ENCODE results near the gene PHC2.

The PHC2 gene

DNA sequence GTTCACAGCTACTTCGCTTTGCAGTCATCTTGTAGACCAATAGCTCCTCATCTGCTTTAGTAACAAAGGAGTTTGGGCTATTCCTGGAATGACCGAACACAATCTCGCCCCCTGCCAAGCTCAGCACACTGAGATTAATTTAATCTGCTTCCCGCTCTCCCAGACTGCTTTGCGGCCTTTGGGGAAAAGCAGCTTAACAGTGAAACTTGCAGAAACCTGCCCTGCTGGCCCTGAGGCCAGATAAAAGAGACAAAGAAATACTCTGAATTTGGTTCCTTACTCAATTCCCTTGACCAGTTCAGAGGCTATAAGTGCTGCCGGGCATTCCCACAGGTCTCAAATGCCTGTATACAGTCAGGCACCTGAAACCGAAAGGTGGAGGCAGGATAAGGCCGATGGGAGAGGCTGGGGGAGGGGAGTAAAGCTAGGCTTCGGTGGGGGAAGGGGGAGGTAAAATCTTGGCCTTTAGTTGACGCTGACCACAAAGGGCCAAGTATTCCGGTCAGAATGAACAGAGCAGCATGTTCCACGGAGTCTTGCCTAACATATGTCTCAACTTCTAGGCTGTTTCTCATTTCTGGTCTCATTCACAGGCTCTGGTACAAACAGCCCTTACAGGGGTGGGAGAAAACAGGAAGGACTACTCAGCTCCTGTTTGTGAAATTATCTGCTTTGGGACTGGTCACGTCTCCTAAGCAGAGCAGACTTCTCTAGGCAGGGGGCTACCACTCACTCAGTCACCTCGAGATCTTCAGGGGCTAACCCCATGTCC is 92.3 kb downstream of the PHC2 start:
- in situ Hi-C loops (cut with MboI; ENCODE audit: low sequenced_read_pairs), result no loop called here

- in situ Hi-C loops (cut with MboI; ENCODE audit: low sequenced_read_pairs), result no loop called here
Measured at GRCh38 chr1:33338048-33338439, 92.9 kb downstream of the PHC2 start.

DNA sequence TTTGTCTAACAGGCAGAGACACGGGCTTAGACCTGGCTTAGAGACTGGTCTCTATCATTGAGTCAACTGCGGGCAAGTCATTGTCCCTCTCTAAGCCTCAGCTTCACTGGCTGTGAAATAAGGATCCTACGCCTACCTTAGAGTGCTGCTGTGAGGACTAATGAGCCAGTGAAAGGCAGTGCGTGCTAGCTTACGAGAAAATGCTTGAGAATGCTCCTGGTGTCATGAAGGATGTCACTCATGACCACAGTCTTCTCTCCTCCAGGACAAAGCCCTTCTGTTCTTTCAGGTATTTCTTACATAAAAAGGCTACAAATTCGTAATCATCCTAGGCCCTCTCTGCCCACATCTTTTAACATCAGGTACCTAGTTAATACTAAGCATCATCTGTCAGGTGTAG is 93.5 kb downstream of the PHC2 start:
- in situ Hi-C loops (cut with MboI; ENCODE audit: low sequenced_read_pairs), result no loop called here

GRCh38 chr1:33336580-33336979 is 94.3 kb downstream of the PHC2 start:
- in situ Hi-C loops (cut with MboI; ENCODE audit: low sequenced_read_pairs), result no loop called here

DNA sequence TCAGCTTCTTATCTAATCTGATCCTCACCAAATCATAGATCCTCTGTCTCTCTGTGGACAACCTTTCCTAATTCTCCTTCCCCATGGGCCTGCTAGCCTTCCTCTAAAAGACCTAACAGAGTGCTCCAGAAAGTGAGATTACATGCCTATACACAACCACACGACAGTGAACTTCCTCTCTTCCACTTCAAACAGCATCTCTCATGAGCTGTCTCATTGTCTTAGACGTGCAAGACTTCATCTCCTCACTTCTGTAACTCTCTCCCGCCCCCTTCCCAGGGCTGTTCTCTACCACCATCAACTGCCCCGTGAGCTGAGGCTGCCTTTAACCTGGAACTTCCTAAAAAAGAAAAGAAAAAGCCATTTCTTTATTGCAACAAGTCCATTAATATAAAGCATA is 95.9 kb downstream of the PHC2 start:
- in situ Hi-C loops (cut with MboI; ENCODE audit: low sequenced_read_pairs), result no loop called here

- in situ Hi-C loops (cut with MboI; ENCODE audit: low sequenced_read_pairs), result no loop called here
Measured at GRCh38 chr1:33334081-33334552, 96.8 kb downstream of the PHC2 start.

GRCh38 chr1:33332881-33333280 is 98.0 kb downstream of the PHC2 start:
- in situ Hi-C loops (cut with MboI; ENCODE audit: low sequenced_read_pairs), result no loop called here

DNA sequence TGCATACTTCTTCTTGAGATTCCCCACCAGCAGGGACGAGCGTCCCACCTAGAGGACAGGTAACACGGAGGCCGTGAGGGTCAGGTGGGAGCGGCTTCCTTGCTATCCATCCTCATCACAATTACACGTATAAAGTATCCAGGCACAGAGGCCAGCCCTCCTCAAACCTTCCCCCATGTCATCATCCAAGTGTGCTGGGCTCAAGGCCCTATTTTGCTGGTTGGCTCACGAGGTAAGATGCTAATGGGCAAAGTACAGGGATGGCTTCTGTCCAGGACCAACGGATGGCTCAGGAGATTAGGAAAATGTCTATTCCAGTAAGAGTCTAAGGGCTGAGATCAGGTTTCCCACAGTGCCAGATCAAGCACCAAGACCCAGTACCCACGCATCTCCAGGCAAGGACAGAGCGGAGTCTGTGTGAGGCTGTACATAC is 98.5 kb downstream of the PHC2 start:
- in situ Hi-C loops (cut with MboI; ENCODE audit: low sequenced_read_pairs), result no loop called here

DNA sequence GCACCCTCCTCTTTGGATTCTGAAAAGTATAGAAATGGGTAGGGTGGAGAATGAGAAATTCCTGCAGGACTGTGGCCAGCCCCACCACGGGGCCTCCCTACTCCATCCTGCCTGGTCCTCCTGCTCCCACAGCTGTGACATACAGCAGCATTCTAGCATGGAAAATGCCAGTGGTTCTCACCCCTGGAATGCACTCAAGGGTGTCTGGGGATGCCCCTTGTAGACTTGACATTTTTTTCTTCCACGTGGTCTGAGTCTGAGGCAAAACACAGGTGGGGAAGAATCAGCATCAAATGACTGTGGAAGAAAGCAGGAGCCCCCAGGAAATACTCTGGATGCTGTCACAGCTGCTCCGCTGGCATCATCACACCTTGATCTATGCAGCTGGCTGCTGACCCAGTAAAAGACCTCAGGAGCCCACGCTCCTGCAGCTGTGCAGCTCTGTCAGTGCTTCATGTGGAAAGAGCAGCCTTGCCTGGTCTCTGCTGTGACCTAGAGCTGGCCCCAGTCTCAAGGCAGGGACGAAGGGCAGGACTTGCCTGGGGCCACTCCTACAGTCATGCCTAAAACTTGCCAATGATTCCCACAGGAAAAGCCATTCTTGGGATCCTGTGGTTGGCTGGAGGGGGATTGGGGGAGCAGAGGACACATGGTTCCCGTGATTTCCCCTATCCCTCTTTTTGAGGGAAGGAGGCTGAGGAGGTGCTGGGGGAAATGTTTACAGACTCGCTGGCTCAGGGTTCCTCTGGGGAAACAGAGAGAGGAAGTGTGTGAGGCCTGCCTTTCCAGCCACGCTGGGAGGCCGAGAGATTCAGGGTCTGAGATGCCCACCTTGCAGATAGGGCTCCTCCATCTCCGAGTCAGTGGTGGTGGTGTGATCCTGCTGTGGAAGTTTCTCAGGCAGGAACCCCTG is 99.2 kb downstream of the PHC2 start:
- in situ Hi-C loops (cut with MboI; ENCODE audit: low sequenced_read_pairs), result no loop called here

- in situ Hi-C loops (cut with MboI; ENCODE audit: low sequenced_read_pairs), result no loop called here
Measured at GRCh38 chr1:33330906-33331305, 100.0 kb downstream of the PHC2 start.

- in situ Hi-C loops (cut with MboI; ENCODE audit: low sequenced_read_pairs), result no loop called here
Measured at GRCh38 chr1:33330361-33330890, 100.5 kb downstream of the PHC2 start.

DNA sequence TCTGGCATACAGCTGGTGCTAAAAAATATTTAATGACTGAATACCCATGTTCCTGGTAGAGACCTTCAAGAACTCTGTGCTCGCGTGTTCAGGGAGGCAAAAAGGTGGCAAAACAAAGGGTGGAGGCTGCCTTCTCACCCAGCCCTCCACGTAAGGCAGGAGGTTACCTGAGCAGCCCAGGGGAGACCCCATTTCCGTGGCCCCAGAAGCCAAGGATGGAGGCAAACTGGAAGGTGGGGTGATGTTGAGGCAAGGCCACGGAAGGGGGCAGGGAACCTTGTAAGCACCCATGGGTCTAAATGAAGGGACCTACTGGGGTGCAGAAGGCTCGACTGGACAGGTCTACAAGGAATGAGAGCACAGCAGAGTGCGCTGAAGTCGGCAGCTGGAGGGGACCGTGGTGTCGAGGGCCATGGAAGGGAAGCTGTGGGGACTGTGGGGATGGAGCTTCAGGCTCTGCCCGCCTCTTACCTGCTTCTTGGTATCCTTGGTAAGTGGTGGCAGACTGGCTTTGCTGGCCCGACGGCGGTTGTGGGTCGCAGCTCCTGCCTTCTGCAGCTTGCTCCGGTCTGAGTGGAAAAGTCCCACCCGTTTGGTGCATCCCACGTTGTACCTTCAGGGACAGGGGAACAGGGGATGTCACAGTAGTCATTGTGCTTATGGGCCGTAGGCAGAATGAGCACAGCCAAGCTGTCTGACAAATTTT is 101.1 kb downstream of the PHC2 start:
- in situ Hi-C loops (cut with MboI; ENCODE audit: low sequenced_read_pairs), result no loop called here

DNA sequence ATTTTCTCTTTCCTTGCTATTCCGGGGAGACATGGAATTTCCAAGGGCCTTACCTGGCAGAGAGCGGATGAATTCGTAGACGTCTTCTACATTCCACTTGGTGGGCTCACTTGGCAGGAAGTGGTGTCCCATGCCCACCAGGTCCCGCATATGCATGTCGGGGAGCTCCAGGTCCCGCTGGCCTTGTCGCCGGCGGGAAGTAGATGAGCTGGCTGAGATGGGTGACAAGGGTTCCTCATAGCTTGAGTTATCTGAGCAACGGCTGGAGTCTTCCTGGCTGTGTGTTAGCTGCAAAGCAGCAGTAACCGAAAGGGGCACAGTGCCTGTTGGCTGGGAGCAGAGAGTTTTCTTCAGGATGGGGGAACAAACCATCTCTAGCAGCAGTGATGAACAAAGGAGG is 102.1 kb downstream of the PHC2 start:
- in situ Hi-C loops (cut with MboI; ENCODE audit: low sequenced_read_pairs), result no loop called here

- in situ Hi-C loops (cut with MboI; ENCODE audit: low sequenced_read_pairs), result no loop called here
Measured at GRCh38 chr1:33327587-33328325, 103.1 kb downstream of the PHC2 start.

DNA sequence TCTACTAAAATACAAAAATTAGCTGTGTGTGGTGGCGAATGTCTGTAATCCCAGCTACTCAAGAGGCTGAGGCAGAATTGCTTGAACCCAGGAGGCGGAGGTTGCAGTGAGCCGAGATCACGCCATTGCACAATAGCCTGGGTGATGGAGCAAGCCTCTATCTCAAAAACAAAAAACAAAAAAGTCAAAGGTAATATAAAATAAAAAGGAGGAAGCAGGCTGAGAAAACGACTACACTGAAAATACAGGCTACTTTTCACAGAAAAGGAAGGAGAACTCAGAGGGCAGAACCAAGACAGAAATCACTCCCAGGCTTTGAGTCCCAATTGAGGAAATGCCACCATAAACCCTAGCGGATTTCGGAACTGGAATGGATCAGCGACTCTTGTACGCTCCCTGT is 104.1 kb downstream of the PHC2 start:
- in situ Hi-C loops (cut with MboI; ENCODE audit: low sequenced_read_pairs), result no loop called here

- in situ Hi-C loops (cut with MboI; ENCODE audit: low sequenced_read_pairs), result no loop called here
Measured at GRCh38 chr1:33324677-33325575, 106.0 kb downstream of the PHC2 start.

DNA sequence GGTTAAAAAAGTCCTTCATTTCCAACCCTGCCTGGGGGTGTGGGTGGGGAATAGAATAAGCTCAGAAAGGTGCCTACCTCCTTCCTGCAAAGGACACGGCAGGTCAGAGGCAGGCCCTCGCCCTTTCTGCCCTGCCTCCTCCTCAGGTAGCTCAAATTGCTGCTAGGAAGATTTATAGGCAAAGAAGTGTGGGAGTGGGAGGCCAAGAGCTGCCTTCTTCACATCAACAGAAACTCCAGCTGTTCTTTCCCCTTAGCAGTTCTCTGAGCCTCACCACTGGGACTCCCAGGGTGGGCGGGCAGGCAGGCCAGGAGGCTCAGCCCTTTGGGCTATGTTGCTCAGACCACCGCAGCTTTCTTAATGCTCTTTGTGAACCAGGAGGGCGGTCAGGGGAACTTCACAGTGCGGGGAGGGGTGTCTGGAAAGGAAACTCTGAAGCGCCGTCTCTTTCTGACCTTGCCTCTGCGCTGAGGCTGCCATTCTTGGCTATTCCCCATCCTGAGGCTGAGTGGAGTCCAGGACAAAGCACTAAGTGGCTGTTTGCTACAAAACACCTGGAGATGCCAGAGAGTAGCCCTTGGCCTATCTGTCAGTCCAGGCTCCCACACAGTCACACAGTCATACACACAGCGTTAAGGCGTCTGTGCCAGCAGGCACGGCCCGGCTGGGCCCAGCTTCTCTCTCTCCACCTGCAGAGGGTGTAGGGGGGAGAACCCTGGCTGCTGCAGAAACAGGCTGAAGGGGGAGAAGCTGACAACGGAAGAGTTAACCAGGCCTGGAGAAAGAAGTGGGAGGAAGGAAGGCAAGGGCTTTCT is 107.0 kb downstream of the PHC2 start:
- in situ Hi-C loops (cut with MboI; ENCODE audit: low sequenced_read_pairs), result no loop called here

DNA sequence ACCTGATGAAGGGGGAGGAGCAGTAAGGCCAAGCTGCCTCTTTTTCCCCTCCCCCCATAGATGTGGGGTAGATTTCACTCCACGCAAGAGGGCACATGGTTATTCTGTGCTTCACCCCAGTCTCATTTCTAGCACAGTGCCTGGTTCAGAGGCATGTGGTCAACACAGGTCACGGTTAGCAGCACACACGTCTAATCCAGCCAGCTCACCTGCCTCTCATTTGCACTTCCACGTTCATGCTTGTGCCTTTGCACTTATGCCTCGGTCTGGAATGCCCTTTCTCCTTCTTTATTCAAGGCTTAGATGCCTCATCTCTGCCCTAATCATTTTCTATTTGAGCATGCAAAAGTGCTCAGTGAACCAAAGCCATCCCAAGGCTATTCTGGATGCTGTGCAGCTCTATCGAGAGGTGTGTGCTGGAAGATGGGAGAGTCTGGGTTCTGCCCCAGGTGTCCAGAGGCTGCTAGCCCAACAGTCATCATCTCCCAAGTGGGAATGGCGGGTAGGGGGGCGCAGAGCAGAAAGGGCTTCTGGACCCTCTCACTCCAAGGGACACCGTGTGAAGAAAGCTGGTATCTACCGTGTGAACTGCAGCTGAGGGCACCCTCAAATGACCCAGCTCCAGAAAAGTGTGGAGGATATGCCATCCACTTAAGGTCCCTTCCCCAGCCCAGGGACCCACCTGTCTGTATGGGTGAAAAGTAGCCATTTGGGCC is 107.9 kb downstream of the PHC2 start:
- in situ Hi-C loops (cut with MboI; ENCODE audit: low sequenced_read_pairs), result no loop called here

Data from HL-60/S4 treated with phorbol 12-myristate 13-acetate at 8.2 ng/mL for 4 days and 3 days (cell line).